Bronchial epithelial cell (primary cell): ENCODE measurements around the gene USH2A. TPM values are rescaled to one million over a fixed set of nuclear protein-coding genes. Genes with fewer than 3 reads are reported as not detected.

Experiments used
- DNase-seq: peaks from one replicate; pipeline ENCODE4 v3.0.0-alpha.2; 2010; ENCODE audit warnings: low read depth
- FAIRE-seq: peaks from 2 replicates; lab custom pipeline; 2011; peaks lifted over from hg19 to GRCh38; lab: Jason Lieb, UNC
- H3K27me3 ChIP-seq: 2 replicates; pipeline ENCODE4 v1.5.1; 2011; ENCODE audit warnings: low read length; ENCODE audit not compliant: control insufficient read depth, insufficient read depth
- H3K36me3 ChIP-seq: 2 replicates; pipeline ENCODE4 v1.5.1; 2011; ENCODE audit warnings: low read length; ENCODE audit not compliant: control insufficient read depth, insufficient read depth
- H3K4me3 ChIP-seq: 2 replicates; pipeline ENCODE4 v1.5.1; 2011; ENCODE audit warnings: mild to moderate bottlenecking, low read depth, low read length, control low read depth
- total RNA-seq: library from RNA; depleted of rRNA; stranded (reverse); fragments of >200 nt; gene quantifications from 2 replicates; pipeline ENCODE4 v1.2.1, GENCODE V29; 2014
- TF ChIP-seq, protein P1 (sequence below): IDR thresholded peaks from 2 replicates; pipeline ENCODE4 v1.5.1; 2011; ENCODE audit warnings: mild to moderate bottlenecking, moderate library complexity, low read length, control low read depth, inconsistent platforms; ENCODE audit not compliant: insufficient read depth, severe bottlenecking

USH2A gene
- total RNA-seq, 1 donor from 2014 or later: not detected

DNA sequence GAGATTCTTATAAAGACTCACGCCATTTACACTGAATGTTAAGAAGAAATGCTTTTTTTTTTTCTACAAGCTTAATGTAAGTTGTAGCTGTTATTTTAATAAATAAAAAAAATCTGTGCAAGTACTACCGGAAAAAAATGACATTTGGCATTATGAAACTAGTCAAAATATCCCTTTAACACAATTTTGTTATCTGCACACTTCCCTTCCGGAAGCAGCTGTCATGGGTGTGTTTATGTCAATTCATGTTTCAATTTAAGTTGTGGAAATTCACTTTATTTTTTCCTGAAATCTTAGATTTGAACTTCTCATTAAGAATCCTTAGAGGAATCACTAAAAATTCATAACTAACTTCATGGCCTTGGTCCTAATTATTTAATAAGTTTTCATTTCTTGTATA lies 548.0 kb downstream of the USH2A start:
- DNase-seq: no peak
- FAIRE-seq: no peak

DNA sequence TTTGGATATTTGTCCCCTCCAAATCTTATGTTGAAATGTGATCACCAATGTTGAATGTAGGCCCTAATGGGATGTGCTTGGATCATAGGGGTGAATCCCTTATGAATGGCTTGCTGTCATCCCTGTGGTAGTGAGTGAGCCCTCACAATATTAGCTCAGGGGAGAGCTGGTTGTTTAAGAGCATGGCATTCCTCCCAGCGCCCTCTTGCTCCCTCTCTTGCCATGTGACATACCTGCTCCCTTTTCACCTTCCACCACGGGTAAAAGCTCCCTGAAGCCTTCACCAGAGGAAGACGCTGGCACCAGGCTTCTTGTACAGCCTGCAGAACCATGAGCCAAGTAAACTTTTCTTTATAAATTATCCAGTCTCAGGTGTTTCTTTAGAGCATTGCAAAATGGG lies 550.6 kb downstream of the USH2A start:
- TF ChIP-seq, protein P1, sequence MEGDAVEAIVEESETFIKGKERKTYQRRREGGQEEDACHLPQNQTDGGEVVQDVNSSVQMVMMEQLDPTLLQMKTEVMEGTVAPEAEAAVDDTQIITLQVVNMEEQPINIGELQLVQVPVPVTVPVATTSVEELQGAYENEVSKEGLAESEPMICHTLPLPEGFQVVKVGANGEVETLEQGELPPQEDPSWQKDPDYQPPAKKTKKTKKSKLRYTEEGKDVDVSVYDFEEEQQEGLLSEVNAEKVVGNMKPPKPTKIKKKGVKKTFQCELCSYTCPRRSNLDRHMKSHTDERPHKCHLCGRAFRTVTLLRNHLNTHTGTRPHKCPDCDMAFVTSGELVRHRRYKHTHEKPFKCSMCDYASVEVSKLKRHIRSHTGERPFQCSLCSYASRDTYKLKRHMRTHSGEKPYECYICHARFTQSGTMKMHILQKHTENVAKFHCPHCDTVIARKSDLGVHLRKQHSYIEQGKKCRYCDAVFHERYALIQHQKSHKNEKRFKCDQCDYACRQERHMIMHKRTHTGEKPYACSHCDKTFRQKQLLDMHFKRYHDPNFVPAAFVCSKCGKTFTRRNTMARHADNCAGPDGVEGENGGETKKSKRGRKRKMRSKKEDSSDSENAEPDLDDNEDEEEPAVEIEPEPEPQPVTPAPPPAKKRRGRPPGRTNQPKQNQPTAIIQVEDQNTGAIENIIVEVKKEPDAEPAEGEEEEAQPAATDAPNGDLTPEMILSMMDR: no peak
- H3K27me3 ChIP-seq: no peaks in the 10 kb centered on the region
- H3K4me3 ChIP-seq: no peak overlapping the region
- no peak for DNase-seq
- FAIRE-seq: no peak
- no peaks in the 10 kb centered on the region for H3K36me3 ChIP-seq

More for the DNA sequence above, 548.0 kb downstream of the USH2A start:
- TF ChIP-seq, protein P1: no peak
- Histone ChIP-seq H3K27me3 (no peaks in the 10 kb centered on the region), H3K4me3 (no peak overlapping the region), H3K36me3 (no peaks in the 10 kb centered on the region)

DNA sequence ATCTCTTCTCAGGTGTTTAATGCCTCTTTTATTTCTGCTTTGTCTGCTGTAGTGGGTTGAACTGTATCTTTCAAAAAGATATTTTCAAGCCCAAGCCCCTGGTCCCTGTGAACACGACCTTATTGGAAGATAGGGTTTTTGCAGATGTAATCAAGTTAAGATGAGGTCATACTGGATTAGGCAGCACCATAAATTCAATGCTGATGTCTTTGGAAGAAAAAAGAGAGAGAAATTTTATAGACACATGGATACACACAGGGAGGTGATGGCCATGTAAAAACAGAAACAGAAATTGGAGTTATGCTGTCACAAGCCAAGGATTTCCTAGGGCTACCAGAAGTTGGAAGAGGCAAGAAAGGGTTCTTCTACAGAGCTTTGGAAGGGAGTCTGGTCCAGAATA lies 554.7 kb downstream of the USH2A start:
- H3K4me3 ChIP-seq: no peak overlapping the region
- no peaks in the 10 kb centered on the region for H3K36me3 ChIP-seq
- TF ChIP-seq, protein P1: no peak
- FAIRE-seq (no peak), DNase-seq (no peak)
- no peaks in the 10 kb centered on the region for H3K27me3 ChIP-seq

DNA sequence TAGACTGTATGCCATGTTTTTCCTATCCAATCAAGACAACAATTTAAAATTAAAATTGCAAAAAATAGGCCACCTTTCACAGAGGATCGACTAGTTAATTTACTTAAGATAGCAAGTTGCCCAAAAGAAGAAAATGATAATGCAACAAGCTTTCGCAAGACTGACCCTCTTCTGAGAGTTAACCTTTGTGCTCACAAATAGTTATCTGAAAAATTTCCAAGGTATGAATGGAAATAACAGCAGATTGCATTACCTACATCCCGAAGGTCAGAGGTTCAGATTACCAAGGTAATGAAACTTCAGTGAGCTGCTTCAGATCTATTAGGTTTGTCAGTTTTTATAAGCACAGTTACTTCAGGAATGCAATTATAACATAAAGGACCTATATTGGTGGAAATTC lies 558.2 kb downstream of the USH2A start:
- no peaks in the 10 kb centered on the region for H3K27me3 ChIP-seq
- H3K4me3 ChIP-seq: no peak overlapping the region
- TF ChIP-seq, protein P1: no peak
- FAIRE-seq (no peak), DNase-seq (no peak)
- H3K36me3 ChIP-seq: no peaks in the 10 kb centered on the region

DNA sequence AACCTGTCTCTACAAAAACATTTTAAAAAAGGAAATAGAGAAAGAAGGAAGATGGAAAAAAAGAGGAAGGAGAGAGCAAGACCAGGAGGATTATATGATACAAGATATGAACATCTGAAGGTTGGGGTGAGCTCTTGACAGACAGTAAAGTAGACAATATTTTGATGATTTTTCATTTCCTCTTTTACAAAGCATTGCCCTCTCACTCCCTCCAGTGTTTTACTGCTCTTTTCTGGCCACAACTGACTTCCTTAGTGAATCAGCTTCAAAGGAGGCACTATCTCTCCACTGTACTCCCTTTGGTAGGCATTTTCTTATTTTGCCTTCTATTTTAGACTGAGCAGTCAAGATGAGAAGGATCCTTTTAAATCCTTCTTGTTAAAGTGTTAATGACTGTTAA lies 559.5 kb downstream of the USH2A start:
- no peaks in the 10 kb centered on the region for H3K36me3 ChIP-seq
- H3K27me3 ChIP-seq: no peaks in the 10 kb centered on the region
- TF ChIP-seq, protein P1: no peak
- no peak overlapping the region for H3K4me3 ChIP-seq
- no peak for FAIRE-seq
- no peak for DNase-seq

DNA sequence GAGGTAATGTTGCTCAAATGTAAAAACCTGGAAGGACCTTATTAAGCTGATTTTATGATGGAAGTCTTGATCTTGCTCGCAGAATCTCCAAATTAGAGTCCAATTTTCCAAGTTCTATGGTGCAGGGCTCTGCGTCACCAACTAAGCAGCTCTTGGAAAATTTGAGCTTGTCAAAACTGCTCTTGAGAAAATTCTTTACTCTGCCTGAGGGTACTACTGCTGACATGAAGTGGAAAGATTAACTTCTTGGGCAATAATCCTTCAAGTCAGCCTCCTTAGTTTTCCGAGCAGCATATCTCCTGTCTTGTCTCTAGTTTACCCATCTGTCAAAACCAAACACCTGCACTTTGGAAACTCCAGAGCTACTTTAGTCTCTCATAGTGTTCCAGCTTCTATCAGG lies 562.4 kb downstream of the USH2A start:
- FAIRE-seq: no peak
- peak; percentile 3 for DNase-seq
- H3K4me3 ChIP-seq: no peak overlapping the region
- TF ChIP-seq, protein P1: no peak
- no peaks in the 10 kb centered on the region for H3K27me3 ChIP-seq
- no peaks in the 10 kb centered on the region for H3K36me3 ChIP-seq
